Chondrocyte (in vitro differentiated cells): ENCODE results near the gene TF. TPM values are rescaled to one million over a fixed set of nuclear protein-coding genes. Genes with fewer than 3 reads are reported as not detected.

Experiments used
- DNase-seq: peaks from one replicate; pipeline ENCODE4 v3.0.0; 2021; ENCODE audit warnings: mixed read lengths, low spot score
- H3K27ac Mint-ChIP-seq: one replicate; pipeline ENCODE4 v1.8.0; 2021; ENCODE audit warnings: mild to moderate bottlenecking, moderate library complexity, mixed read lengths; ENCODE audit not compliant: unreplicated experiment
- H3K27me3 Mint-ChIP-seq: 2 replicates; pipeline ENCODE4 v1.8.0; 2021; ENCODE audit warnings: low read depth, mixed read lengths
- H3K36me3 Mint-ChIP-seq: 2 replicates; pipeline ENCODE4 v1.8.0; 2021; ENCODE audit warnings: low read depth, mixed read lengths
- H3K4me1 Mint-ChIP-seq: 2 replicates; pipeline ENCODE4 v1.8.0; 2021; ENCODE audit warnings: low read depth, mild to moderate bottlenecking, mixed read lengths
- H3K4me3 Mint-ChIP-seq: one replicate; pipeline ENCODE4 v1.8.0; 2021; ENCODE audit warnings: mild to moderate bottlenecking, moderate library complexity, mixed read lengths; ENCODE audit not compliant: unreplicated experiment
- H3K9me3 Mint-ChIP-seq: 2 replicates; pipeline ENCODE4 v1.8.0; 2021; ENCODE audit warnings: low read depth, mixed read lengths
- CTCF ChIP-seq: fragments of 200-600 bp; sonication (generic); IDR thresholded peaks from 2 replicates; pipeline ENCODE4 v1.5.0; 2021; ENCODE audit warnings: antibody characterized with exemption, mild to moderate bottlenecking, moderate library complexity
- total RNA-seq: library from RNA; stranded (reverse); gene quantifications from 3 replicates; pipeline ENCODE4 v1.2.1, GENCODE V29; 2021

The TF gene
- total RNA-seq, 1 donor from 2014 or later: 1.2 TPM

GRCh38 chr3:133757701-133758567, 11.7 kb downstream of the TF start:
- no peaks in the 10 kb centered on the region for H3K36me3 Mint-ChIP-seq
- H3K27me3 Mint-ChIP-seq: peaks cover 15% of the 10 kb centered on the region
- DNase-seq: no peak
- H3K4me1 Mint-ChIP-seq: peaks cover 7% of the 10 kb centered on the region
- no peak overlapping the region for H3K27ac Mint-ChIP-seq
- no peak for TF ChIP-seq CTCF
- H3K4me3 Mint-ChIP-seq: no peak overlapping the region
- no peaks in the 10 kb centered on the region for H3K9me3 Mint-ChIP-seq

- no peaks in the 10 kb centered on the region for H3K36me3 Mint-ChIP-seq
- H3K27me3 Mint-ChIP-seq: peaks cover 15% of the 10 kb centered on the region
- no peak overlapping the region for H3K27ac Mint-ChIP-seq
- peaks cover 7% of the 10 kb centered on the region for H3K4me1 Mint-ChIP-seq
- TF ChIP-seq CTCF: no peak
- H3K9me3 Mint-ChIP-seq: no peaks in the 10 kb centered on the region
- H3K4me3 Mint-ChIP-seq: no peak overlapping the region
- no peak for DNase-seq
Measured at GRCh38 chr3:133758568-133758928, 12.4 kb downstream of the TF start.

- no peak for DNase-seq
- H3K4me1 Mint-ChIP-seq: peaks cover 10% of the 10 kb centered on the region
Measured at GRCh38 chr3:133758964-133759739, 13.0 kb downstream of the TF start.

GRCh38 chr3:133759740-133760305, 13.6 kb downstream of the TF start:
- Mint-ChIP-seq H3K36me3 (no peaks in the 10 kb centered on the region), H3K27me3 (peaks cover 15% of the 10 kb centered on the region), H3K4me1 (peaks cover 17% of the 10 kb centered on the region), H3K9me3 (no peaks in the 10 kb centered on the region), H3K4me3 (no peak overlapping the region), H3K27ac (no peak overlapping the region)
- DNase-seq: no peak
- no peak for TF ChIP-seq CTCF

More at GRCh38 chr3:133758964-133759739, 13.0 kb downstream of the TF start:
- TF ChIP-seq CTCF: no peak
- no peaks in the 10 kb centered on the region for H3K9me3 Mint-ChIP-seq
- peaks cover 15% of the 10 kb centered on the region for H3K27me3 Mint-ChIP-seq
- no peaks in the 10 kb centered on the region for H3K36me3 Mint-ChIP-seq
- H3K4me3 Mint-ChIP-seq: no peak overlapping the region
- H3K27ac Mint-ChIP-seq: no peak overlapping the region

GRCh38 chr3:133760916-133761315, 14.7 kb downstream of the TF start:
- no peak for TF ChIP-seq CTCF
- no peak for DNase-seq
- H3K27me3 Mint-ChIP-seq: peaks cover 15% of the 10 kb centered on the region
- H3K9me3 Mint-ChIP-seq: no peaks in the 10 kb centered on the region
- peaks cover 17% of the 10 kb centered on the region for H3K4me1 Mint-ChIP-seq
- H3K4me3 Mint-ChIP-seq: no peak overlapping the region
- no peaks in the 10 kb centered on the region for H3K36me3 Mint-ChIP-seq
- H3K27ac Mint-ChIP-seq: no peak overlapping the region
